Measurements from ENCODE around the gene CCNY. TPM values are rescaled to one million over a fixed set of nuclear protein-coding genes. Genes with fewer than 3 reads are reported as not detected.

Gene CCNY
- total RNA-seq, 1 donor from 2014 or later = 37.5 TPM

DNA sequence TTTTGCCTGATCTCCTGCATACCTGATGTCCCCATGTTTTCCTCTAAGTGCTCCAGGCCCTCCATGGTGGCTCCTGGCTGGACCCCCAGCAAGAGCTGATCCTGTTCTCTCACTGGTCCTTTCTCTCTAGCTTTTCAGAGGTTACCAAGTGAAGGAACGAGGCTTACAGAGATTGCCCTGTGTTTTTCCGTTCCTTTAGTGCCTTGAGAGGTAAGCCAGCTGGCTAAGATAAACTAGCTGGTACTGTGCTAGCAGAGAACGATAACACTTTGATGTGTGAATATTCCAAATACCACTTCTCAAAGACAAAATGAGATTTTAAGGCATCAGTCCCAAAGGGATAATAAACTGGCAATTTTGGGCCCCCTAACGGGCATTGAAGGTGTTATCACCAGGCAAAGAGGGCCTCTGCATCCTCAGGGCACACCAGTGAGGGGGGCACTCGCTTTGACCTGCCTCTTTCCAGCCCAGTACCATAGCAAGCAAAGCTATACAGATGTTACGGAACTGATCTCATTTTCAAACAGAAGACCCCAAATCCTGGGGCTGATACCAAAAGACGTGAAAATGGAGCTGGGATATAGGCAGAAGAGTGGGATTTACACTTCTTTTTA, 8.4 kb upstream of the CCNY start:
- no peak for TF ChIP-seq CTCF (IDR thresholded peaks at IDR 0.05)
- no peaks in the 10 kb centered on the region for H3K9me3 ChIP-seq
- DNase-seq (ENCODE audit: low spot score in 2 of 2) = no peak
- H3K36me3 ChIP-seq = peaks cover 0 to 2% of the 10 kb centered on the region in 2 donors
- no peak overlapping the region for H3K4me3 ChIP-seq
- H3K27me3 ChIP-seq = no peaks in the 10 kb centered on the region
- intact Hi-C loops (cut with DNase I) = no loop called here
- H3K4me1 ChIP-seq = peaks cover 0 to 6% of the 10 kb centered on the region in 2 donors
- H3K27ac ChIP-seq = no peak overlapping the region

DNA sequence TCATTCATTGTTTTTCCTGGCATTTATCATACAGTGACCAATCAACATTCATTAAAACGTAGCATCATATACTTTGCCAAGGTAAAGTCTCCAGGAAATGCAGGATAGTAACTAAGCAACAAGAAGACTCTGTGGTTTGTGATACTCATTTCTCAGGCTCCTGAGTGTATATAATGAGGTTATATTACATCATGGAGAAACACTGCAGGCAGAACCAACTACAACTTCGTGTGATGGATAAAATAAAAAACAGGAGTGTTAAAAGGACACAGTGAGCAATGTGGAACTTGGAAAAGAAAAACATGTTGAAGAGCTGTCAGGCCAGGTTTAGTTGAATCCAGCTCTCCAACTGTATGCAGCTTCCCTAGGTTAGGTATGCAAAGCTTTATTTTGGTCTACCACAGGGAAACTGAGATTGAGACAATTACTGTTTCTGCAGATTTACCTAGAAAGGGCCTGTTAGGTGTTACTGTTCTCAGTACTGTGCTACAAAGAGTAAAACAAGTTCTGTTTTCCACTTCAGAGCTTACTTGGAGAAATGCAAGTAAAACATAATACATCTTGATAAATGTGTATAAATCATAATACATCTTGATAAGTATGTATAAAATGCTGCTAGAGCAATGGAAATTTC, 7.8 kb upstream of the CCNY start:
- intact Hi-C loops (cut with DNase I) = no loop called here
- Histone ChIP-seq H3K4me3 (no peak overlapping the region), H3K36me3 (peaks cover 0 to 5% of the 10 kb centered on the region in 2 donors), H3K27me3 (no peaks in the 10 kb centered on the region), H3K27ac (no peak overlapping the region), H3K9me3 (no peaks in the 10 kb centered on the region), H3K4me1 (peaks cover 0 to 6% of the 10 kb centered on the region in 2 donors)
- TF ChIP-seq CTCF (IDR thresholded peaks at IDR 0.05) = no peak
- DNase-seq (ENCODE audit: low spot score in 2 of 2) = no peak

GRCh38 chr10:35329520-35329919, 6.8 kb upstream of the CCNY start:
- TF ChIP-seq CTCF (IDR thresholded peaks at IDR 0.05) = no peak
- H3K9me3 ChIP-seq = no peaks in the 10 kb centered on the region
- H3K4me3 ChIP-seq = no peak overlapping the region
- no peak for DNase-seq (ENCODE audit: low spot score in 2 of 2)
- intact Hi-C loops (cut with DNase I) = no loop called here
- H3K4me1 ChIP-seq = peaks cover 3 to 12% of the 10 kb centered on the region in 2 donors
- no peaks in the 10 kb centered on the region for H3K27me3 ChIP-seq
- H3K36me3 ChIP-seq = peaks cover 0 to 5% of the 10 kb centered on the region in 2 donors
- no peak overlapping the region for H3K27ac ChIP-seq

- no peak for DNase-seq (ENCODE audit: low spot score in 2 of 2)
- H3K4me3 ChIP-seq = no peak overlapping the region
- no peaks in the 10 kb centered on the region for H3K27me3 ChIP-seq
- intact Hi-C loops (cut with DNase I) = no loop called here
- H3K4me1 ChIP-seq = peaks cover 3 to 21% of the 10 kb centered on the region in 2 donors
- no peak overlapping the region for H3K27ac ChIP-seq
- no peak for TF ChIP-seq CTCF (IDR thresholded peaks at IDR 0.05)
- peaks cover 0 to 5% of the 10 kb centered on the region in 2 donors for H3K36me3 ChIP-seq
- no peaks in the 10 kb centered on the region for H3K9me3 ChIP-seq
Measured at GRCh38 chr10:35331894-35332640, 4.2 kb upstream of the CCNY start.

DNA sequence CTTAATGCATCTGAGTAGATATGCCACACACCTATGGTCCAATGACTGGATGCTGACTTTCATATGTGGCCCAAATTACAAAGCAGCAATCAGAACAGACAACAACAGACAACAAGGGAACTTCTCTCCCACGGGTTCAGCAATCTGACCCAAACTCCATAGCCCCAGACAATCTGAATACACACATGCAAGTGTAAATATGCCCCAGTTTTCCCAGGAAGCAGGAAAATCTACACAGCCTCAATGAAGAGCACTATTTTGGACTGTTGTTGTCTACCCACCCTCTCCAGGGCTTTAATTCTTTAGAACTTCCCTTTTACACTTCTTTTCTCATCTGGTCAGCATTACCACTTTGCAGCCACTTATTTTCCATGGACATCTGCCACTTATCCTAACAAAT, 2.0 kb upstream of the CCNY start:
- Histone ChIP-seq H3K36me3 (peaks cover 0 to 5% of the 10 kb centered on the region in 2 donors), H3K27me3 (no peaks in the 10 kb centered on the region), H3K4me1 (peaks cover 3 to 28% of the 10 kb centered on the region in 2 donors), H3K27ac (no peak overlapping the region), H3K9me3 (no peaks in the 10 kb centered on the region), H3K4me3 (peak overlapping the region; percentile 65 to 98)
- TF ChIP-seq CTCF (IDR thresholded peaks at IDR 0.05) = no peak
- no peak for DNase-seq (ENCODE audit: low spot score in 2 of 2)
- intact Hi-C loops (cut with DNase I) = no loop called here

Measured in ascending aorta (tissue), 2 donors.